Vagina (tissue), 2 donors: ENCODE measurements around the gene EBF4. TPM values are rescaled to one million over a fixed set of nuclear protein-coding genes. Genes with fewer than 3 reads are reported as not detected.

Experiments used
- DNase-seq, 2 donors: peaks; one replicate each; pipeline ENCODE4 v3.0.0-alpha.2; 2017; ENCODE audit errors: extremely low spot score in 2 of 2
- H3K27ac ChIP-seq: fragments of 200-600 bp; sonication (generic); one replicate; pipeline ENCODE4 v1.5.1; 2019
- H3K27me3 ChIP-seq: fragments of 200-600 bp; sonication (generic); one replicate; pipeline ENCODE4 v1.5.1; 2019
- H3K36me3 ChIP-seq, 2 donors: fragments of 200-600 bp; sonication (generic); one replicate each; pipeline ENCODE4 v1.5.1; 2017 to 2019
- H3K4me1 ChIP-seq: fragments of 200-600 bp; sonication (generic); one replicate; pipeline ENCODE4 v1.5.1; 2019
- H3K4me3 ChIP-seq, 2 donors: fragments of 200-600 bp; sonication (generic); 1 replicate in 1 of 2; 2 replicates in 1 of 2; pipeline ENCODE4 v1.5.1; 2016 to 2019
- H3K9me3 ChIP-seq: fragments of 200-600 bp; sonication (generic); one replicate; pipeline ENCODE4 v1.5.1; 2019
- POLR2A ChIP-seq, 2 donors: fragments of 450-650 bp; IDR thresholded peaks; one replicate each; pipeline ENCODE4 v1.6.1; 2017; ENCODE audit warnings: antibody characterized with exemption in 2 of 2, mild to moderate bottlenecking in 2 of 2, moderate library complexity in 2 of 2
- POLR2AphosphoS5 ChIP-seq, 2 donors: sonication (generic); formaldehyde crosslinking; IDR thresholded peaks; one replicate each; pipeline ENCODE4 v1.9.0; 2017; ENCODE audit warnings: antibody characterized with exemption in 2 of 2, mild to moderate bottlenecking in 2 of 2, low read depth in 1 of 2; ENCODE audit not compliant: insufficient read depth in 1 of 2
- intact Hi-C: fragments of 100-400 bp; cut with DNase I; formaldehyde crosslinking; loops from one replicate; pipeline ENCODE4 v1.15.1; 2023
- total RNA-seq: library from RNA; depleted of rRNA; stranded (reverse); fragments of >200 nt; gene quantifications from one replicate; pipeline ENCODE4 v1.2.3, GENCODE V29; 2016
- TF ChIP-seq, protein P1 (sequence below), 3 experiments: fragments of 450-650 bp in 2 of 3; fragments of 200-600 bp in 1 of 3; sonication (generic) in 1 of 3; IDR thresholded peaks; one replicate each; pipeline ENCODE4 v1.5.1; 2017 to 2019; ENCODE audit warnings: antibody characterized with exemption in 3 of 3, mild to moderate bottlenecking in 2 of 3, moderate library complexity in 2 of 3

EBF4 gene
- total RNA-seq, 1 donor from 2014 or later, result 23.1 TPM

- Histone ChIP-seq H3K4me3 (no peak overlapping the region), H3K27ac (no peak overlapping the region), H3K36me3 (peaks cover 5 to 78% of the 10 kb centered on the region in 2 donors), H3K27me3 (no peaks in the 10 kb centered on the region), H3K9me3 (no peaks in the 10 kb centered on the region), H3K4me1 (peaks cover 20% of the 10 kb centered on the region)
- intact Hi-C loops, result loop anchor here (10.0 kb wide), 1 partner anchor 125 kb away; the partner anchor contains the start of gene TMC2
- TF ChIP-seq, protein P1, sequence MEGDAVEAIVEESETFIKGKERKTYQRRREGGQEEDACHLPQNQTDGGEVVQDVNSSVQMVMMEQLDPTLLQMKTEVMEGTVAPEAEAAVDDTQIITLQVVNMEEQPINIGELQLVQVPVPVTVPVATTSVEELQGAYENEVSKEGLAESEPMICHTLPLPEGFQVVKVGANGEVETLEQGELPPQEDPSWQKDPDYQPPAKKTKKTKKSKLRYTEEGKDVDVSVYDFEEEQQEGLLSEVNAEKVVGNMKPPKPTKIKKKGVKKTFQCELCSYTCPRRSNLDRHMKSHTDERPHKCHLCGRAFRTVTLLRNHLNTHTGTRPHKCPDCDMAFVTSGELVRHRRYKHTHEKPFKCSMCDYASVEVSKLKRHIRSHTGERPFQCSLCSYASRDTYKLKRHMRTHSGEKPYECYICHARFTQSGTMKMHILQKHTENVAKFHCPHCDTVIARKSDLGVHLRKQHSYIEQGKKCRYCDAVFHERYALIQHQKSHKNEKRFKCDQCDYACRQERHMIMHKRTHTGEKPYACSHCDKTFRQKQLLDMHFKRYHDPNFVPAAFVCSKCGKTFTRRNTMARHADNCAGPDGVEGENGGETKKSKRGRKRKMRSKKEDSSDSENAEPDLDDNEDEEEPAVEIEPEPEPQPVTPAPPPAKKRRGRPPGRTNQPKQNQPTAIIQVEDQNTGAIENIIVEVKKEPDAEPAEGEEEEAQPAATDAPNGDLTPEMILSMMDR (IDR thresholded peaks at IDR 0.05), result no peak
- TF ChIP-seq POLR2AphosphoS5 (IDR thresholded peaks at IDR 0.05; ENCODE audit: insufficient read depth in 1 of 2, low read depth in 1 of 2), result no peak
- TF ChIP-seq POLR2A (IDR thresholded peaks at IDR 0.05), result no peak
- no peak for DNase-seq
Observed at GRCh38 chr20:2659547-2659946, 33.0 kb upstream of the EBF4 start.

DNA sequence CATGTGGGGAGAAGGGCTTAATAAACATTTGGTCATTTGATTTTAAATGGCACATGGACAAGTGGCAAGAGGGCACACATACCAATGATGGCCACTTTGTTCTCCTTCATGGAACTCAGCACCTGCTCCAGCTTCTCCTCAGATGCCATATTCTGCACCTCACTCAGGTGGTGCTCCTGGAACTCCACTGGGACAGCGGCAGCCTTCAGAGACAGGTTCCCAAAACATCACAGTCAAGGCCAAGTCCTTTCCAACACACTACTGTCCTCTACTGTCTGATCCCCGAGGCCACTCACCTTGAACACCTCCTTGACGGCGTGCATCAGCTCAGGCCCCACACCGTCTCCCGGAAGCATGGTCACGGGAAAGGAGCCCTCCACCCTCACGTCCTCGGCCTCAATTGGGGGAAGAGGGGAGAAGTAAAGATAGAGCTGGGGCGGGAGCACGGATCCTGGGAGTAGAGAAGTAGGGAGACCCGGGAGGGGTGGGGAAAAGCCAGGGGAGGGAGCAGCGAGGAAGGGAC is 29.2 kb upstream of the EBF4 start:
- TF ChIP-seq, protein P1 (IDR thresholded peaks at IDR 0.05), result no peak
- no peak for TF ChIP-seq POLR2AphosphoS5 (IDR thresholded peaks at IDR 0.05; ENCODE audit: insufficient read depth in 1 of 2, low read depth in 1 of 2)
- no peak for TF ChIP-seq POLR2A (IDR thresholded peaks at IDR 0.05)
- intact Hi-C loops, result no loop called here
- H3K27ac ChIP-seq, result peak overlapping the region; percentile 88
- DNase-seq, result no peak
- peaks cover 4 to 39% of the 10 kb centered on the region in 2 donors for H3K36me3 ChIP-seq
- peaks cover 18% of the 10 kb centered on the region for H3K4me1 ChIP-seq
- H3K9me3 ChIP-seq, result no peaks in the 10 kb centered on the region
- H3K27me3 ChIP-seq, result no peaks in the 10 kb centered on the region
- H3K4me3 ChIP-seq, result peak overlapping the region; percentile 75 to 92

DNA sequence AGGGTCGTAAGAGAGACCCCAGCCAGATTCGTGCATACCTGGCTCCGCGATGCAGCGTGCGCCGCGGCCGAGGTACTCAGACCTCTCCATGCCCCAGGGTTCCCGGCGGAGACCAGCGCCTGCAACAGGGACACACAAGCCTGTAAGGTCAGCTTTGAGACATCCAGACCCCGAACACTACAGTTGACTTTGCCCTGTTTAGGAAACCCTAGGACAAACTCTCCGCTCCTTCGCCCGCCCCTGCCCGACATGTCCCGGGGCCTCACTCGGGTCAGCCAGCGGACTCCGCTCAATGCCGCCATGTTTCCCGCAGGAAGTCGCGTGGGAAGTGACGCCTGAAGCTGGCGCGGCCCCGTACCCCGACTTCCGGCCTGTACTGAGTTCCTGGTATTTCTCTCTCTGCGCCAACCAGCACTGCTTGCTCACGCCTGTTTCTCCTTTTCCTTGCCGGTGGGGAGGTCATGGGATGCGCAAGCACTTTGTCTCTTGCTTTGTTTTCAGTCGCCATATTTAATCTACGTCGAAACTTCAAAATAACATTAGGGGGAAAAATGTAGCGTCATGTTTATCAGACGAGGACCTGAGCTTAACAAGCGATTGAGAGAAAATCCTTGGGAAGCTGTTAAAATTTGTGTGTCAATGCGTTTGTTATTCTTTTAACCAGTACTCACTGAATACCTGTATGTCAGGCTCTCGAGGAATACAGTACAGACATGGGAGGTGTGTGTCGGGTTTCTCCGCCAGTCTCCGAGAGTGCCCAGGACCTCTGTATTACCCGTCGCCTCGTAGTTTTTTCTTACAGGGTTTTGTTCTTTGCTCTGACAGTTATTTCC is 28.5 kb upstream of the EBF4 start, which contains the start of gene IDH3B:
TSS of gene IDH3B (minus strand) at position 330 of the 833 bp plus-strand sequence. CDS start at position 302, 28 bp downstream.
- peaks cover 18% of the 10 kb centered on the region for H3K4me1 ChIP-seq
- peak within 1 kb of the TSS; percentile 88 for H3K27ac ChIP-seq
- H3K9me3 ChIP-seq, result no peaks in the 10 kb centered on the region
- peaks cover 4 to 34% of the 10 kb centered on the region in 2 donors for H3K36me3 ChIP-seq
- TF ChIP-seq POLR2AphosphoS5 (IDR thresholded peaks at IDR 0.05; ENCODE audit: insufficient read depth in 1 of 2, low read depth in 1 of 2), result peak; percentile 97
- peak in 1 of 2 donors; percentile 78 for TF ChIP-seq POLR2A (IDR thresholded peaks at IDR 0.05)
- TF ChIP-seq, protein P1 (IDR thresholded peaks at IDR 0.05), result no peak
- peak in 1 of 2 donors; percentile 94 for DNase-seq
- peak within 1 kb of the TSS; percentile 75 to 92 for H3K4me3 ChIP-seq
- no peaks in the 10 kb centered on the region for H3K27me3 ChIP-seq
- intact Hi-C loops, result no loop called here

DNA sequence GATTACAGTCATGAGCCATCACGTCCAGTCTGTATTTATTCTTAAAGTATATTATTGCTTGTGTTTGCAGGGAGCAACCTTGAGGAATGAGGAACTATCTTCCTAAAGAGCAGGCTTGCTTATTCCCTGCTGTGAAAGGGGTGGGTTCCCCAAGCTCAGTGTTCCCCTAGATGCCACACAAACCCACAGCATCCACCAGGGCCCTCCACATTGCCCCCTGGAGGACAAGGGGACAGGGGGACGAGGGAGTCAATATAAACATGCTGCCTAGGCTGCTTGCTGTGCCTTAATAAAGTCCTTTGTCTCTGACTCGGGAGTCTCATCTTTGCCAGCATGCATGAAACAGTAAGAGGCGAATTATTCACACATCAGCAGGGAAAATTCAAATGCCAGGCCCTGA is 20.6 kb upstream of the EBF4 start:
- H3K27me3 ChIP-seq, result no peaks in the 10 kb centered on the region
- no peak for DNase-seq
- intact Hi-C loops, result no loop called here
- no peak overlapping the region for H3K27ac ChIP-seq
- no peak overlapping the region for H3K4me3 ChIP-seq
- TF ChIP-seq POLR2AphosphoS5 (IDR thresholded peaks at IDR 0.05; ENCODE audit: insufficient read depth in 1 of 2, low read depth in 1 of 2) (no peak), POLR2A (IDR thresholded peaks at IDR 0.05) (no peak)
- TF ChIP-seq, protein P1 (IDR thresholded peaks at IDR 0.05), result no peak
- H3K9me3 ChIP-seq, result no peaks in the 10 kb centered on the region
- no peaks in the 10 kb centered on the region for H3K36me3 ChIP-seq
- H3K4me1 ChIP-seq, result no peaks in the 10 kb centered on the region
